BLaER1 (cell line): ENCODE measurements around the gene ZNF320.
"Not testable (repeated sequence)": the region's sequence is repeated elsewhere in the genome, so short reads cannot be mapped to it uniquely, and the experiment has no call there.

Experiments
- H3K27ac ChIP-seq: shearing (Covaris generic); formaldehyde crosslinking; 2 replicates; pipeline ENCODE4 v1.8.1; 2022
- H3K27me3 ChIP-seq: shearing (Covaris generic); formaldehyde crosslinking; 2 replicates; pipeline ENCODE4 v1.8.1; 2022
- H3K36me3 ChIP-seq: shearing (Covaris generic); formaldehyde crosslinking; 2 replicates; pipeline ENCODE4 v1.8.1; 2022
- H3K4me1 ChIP-seq: shearing (Covaris generic); formaldehyde crosslinking; 2 replicates; pipeline ENCODE4 v1.8.1; 2022
- H3K4me2 ChIP-seq: shearing (Covaris generic); formaldehyde crosslinking; 2 replicates; pipeline ENCODE4 v1.8.1; 2022
- H3K4me3 ChIP-seq: shearing (Covaris generic); formaldehyde crosslinking; 2 replicates; pipeline ENCODE4 v1.8.1; 2022
- H3K9ac ChIP-seq: shearing (Covaris generic); formaldehyde crosslinking; 2 replicates; pipeline ENCODE4 v1.8.1; 2022
- H3K9me3 ChIP-seq: shearing (Covaris generic); formaldehyde crosslinking; 2 replicates; pipeline ENCODE4 v1.8.1; 2022
- H4K20me1 ChIP-seq: shearing (Covaris generic); formaldehyde crosslinking; 2 replicates; pipeline ENCODE4 v1.8.1; 2022
- Cebpa-rat ChIP-seq: shearing (Covaris generic); IDR thresholded peaks from 2 replicates; pipeline ENCODE4 v1.8.1; 2022

The ZNF320 gene

GRCh38 chr19:52897138-52897935, at the start of gene ZNF320:
Gene ZNF320 (minus strand): TSS chr19:52897635. CDS start chr19:52890255, 7,380 bp downstream.
- Histone ChIP-seq H3K27ac (peak within 1 kb of the TSS; percentile 90), H3K9ac (peak within 1 kb of the TSS; percentile 89), H3K4me2 (peak within 1 kb of the TSS; percentile 90), H3K9me3 (no peaks in the 10 kb centered on the region), H3K4me3 (peak within 1 kb of the TSS; percentile 93), H3K36me3 (peaks cover 31% of the 10 kb centered on the region), H4K20me1 (no peaks in the 10 kb centered on the region), H3K4me1 (peaks cover 26% of the 10 kb centered on the region), H3K27me3 (no peaks in the 10 kb centered on the region)
- TF ChIP-seq Cebpa-rat: no peak

DNA sequence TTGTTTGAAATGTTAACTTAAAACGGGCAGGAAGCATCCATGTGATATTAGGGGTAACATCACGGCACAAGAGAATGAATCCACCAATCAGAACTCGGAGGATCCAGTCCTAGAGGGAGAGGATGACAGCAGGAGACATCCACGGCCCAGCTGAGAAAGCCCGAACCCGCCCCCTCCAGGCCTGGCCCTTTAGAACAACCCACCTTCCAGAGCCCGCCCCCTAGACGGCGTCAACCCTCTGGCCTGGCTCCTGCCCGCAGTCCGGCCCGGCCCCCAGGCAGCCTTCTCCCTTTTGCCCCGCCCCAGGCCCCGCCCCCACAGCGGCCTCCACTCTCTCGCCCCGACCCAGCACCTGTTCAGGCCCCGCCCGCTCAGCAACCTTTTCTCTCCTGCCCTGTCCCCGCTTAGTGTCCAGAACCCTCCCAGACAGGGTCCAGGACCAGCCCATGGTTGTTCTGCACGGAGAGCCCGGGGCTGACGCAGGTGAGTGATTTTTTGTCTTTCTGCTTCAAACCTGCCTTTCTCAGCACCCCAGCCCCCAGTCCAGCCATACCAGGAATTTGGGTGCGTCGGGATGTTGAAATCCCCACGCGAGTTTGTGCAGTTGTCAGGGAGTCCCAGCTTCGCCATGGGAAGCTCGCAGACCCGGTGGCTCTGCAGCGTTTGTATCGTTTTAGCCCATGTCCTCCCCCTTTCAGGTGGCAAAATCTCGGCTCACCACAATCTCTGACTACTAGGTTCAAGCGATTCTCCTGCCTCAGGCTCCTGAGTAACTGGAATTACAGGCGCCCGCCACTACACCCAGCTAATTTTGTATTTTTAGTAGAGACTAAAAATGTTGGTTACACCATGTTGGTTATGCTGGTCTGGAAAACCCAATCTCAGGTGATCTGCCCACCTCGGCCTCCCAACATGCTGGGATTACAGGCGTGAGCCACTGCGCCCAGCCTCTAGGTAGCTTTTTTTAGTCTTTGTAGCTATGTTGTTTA, 49.2 kb upstream of the ZNF320 start:
- peaks cover 11% of the 10 kb centered on the region for H3K4me1 ChIP-seq
- H3K9me3 ChIP-seq: peaks cover 51% of the 10 kb centered on the region
- H3K9ac ChIP-seq: no peak overlapping the region
- H3K4me2 ChIP-seq: no peak overlapping the region
- no peaks in the 10 kb centered on the region for H4K20me1 ChIP-seq
- no peaks in the 10 kb centered on the region for H3K27me3 ChIP-seq
- no peak overlapping the region for H3K4me3 ChIP-seq
- TF ChIP-seq Cebpa-rat: no peak
- no peak overlapping the region for H3K27ac ChIP-seq
- peaks cover 51% of the 10 kb centered on the region for H3K36me3 ChIP-seq

DNA sequence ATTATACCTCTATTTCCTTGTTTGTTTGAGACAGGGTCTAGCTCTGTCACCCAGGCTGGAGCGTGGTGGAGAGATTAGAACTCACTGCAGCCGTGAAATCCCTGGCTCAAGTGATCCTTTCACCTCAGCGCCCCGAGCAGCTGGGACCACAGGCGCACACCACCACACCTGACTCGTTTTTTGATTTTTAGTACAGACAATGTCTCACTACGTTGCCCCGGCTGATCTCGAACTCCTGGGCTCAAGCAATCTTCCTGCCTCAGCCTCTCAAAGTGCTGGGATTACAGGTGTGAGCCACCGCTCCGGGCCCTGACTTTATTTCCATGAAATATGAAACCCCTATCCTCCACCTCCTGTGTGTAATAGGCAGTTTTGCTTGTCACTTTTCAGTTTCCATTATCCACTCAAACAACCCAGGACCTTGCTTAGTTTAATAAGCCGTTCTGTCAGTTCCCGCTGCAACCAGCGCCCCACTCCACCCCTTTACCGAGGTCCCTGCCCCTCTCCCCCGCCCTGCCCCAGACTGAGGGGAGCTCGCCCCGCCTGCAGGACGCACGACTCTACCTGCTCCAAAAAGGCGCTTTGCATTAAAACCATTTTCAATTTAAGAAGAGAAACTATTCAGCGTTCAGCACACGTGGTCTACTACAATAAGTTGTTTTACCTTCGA, 48.4 kb upstream of the ZNF320 start:
- H3K27me3 ChIP-seq: no peaks in the 10 kb centered on the region
- peaks cover 42% of the 10 kb centered on the region for H3K36me3 ChIP-seq
- no peak overlapping the region for H3K4me3 ChIP-seq
- peaks cover 43% of the 10 kb centered on the region for H3K9me3 ChIP-seq
- peaks cover 19% of the 10 kb centered on the region for H3K4me1 ChIP-seq
- H3K27ac ChIP-seq: no peak overlapping the region
- H3K4me2 ChIP-seq: no peak overlapping the region
- no peak for TF ChIP-seq Cebpa-rat
- H4K20me1 ChIP-seq: no peaks in the 10 kb centered on the region
- no peak overlapping the region for H3K9ac ChIP-seq

DNA sequence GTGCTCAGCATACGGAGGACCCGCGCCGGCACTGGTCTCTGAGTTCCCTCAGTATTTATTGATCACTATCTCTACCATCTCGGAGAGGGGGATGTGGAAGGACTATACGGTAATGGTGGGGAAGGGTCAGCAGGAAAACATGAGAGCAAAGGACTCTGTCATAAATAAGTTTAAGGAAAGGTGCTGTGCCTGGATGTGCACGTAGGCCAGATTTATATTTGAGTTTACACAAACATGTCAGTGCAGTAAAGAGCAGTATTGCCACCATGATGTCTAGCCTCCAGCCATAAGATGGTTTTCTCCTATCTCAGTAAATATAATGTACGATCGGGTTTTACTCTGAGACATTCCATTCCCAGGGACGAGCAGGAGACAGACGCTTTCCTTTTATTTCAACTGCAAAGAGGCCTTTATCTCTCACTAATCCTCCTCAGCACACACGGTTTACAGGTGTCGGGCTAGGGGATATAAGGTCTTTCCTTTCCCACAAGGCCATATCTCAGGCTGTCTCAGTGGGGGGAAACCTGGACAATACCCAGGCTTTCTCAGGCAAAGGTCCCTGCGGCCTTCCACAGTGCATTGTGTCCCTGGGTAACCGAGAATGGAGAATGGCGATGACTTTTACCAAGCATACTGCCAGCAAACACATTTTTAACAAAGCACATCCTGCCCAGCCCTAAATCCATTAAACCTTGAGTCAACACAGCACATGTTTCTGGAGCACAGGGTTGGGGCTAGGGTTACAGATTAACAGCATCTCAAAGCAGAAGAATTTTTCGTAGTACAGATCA, 47.5 kb upstream of the ZNF320 start:
- not testable (repeated sequence) for H3K4me3 ChIP-seq, H3K9ac ChIP-seq, H3K4me2 ChIP-seq, H3K27me3 ChIP-seq, H4K20me1 ChIP-seq, H3K27ac ChIP-seq
- H3K4me1 ChIP-seq: peaks cover 25% of the 10 kb centered on the region
- H3K9me3 ChIP-seq: peaks cover 34% of the 10 kb centered on the region
- peaks cover 34% of the 10 kb centered on the region for H3K36me3 ChIP-seq

- Histone ChIP-seq H4K20me1 (no peaks in the 10 kb centered on the region), H3K27ac (no peak overlapping the region), H3K36me3 (peaks cover 25% of the 10 kb centered on the region), H3K4me1 (peaks cover 25% of the 10 kb centered on the region), H3K9ac (no peak overlapping the region), H3K4me3 (no peak overlapping the region), H3K27me3 (no peaks in the 10 kb centered on the region), H3K4me2 (peak overlapping the region; percentile 92; the same call in 1 of the 2 replicates), H3K9me3 (peaks cover 26% of the 10 kb centered on the region)
- no peak for TF ChIP-seq Cebpa-rat
These were observed 46.6 kb upstream of the ZNF320 start for GRCh38 chr19:52943884-52944643.

GRCh38 chr19:52943134-52943883, 45.9 kb upstream of the ZNF320 start:
- peaks cover 18% of the 10 kb centered on the region for H3K36me3 ChIP-seq
- H3K4me2 ChIP-seq: peak overlapping the region; percentile 92
- TF ChIP-seq Cebpa-rat: no peak
- peak overlapping the region; percentile 71 for H3K27ac ChIP-seq
- H3K9me3 ChIP-seq: peaks cover 18% of the 10 kb centered on the region
- H3K9ac ChIP-seq: peak overlapping the region; percentile 92
- peak overlapping the region; percentile 84 for H3K4me3 ChIP-seq
- H4K20me1 ChIP-seq: no peaks in the 10 kb centered on the region
- H3K4me1 ChIP-seq: peaks cover 25% of the 10 kb centered on the region
- no peaks in the 10 kb centered on the region for H3K27me3 ChIP-seq

GRCh38 chr19:52942386-52943133, 45.1 kb upstream of the ZNF320 start:
- no peak for TF ChIP-seq Cebpa-rat
- Histone ChIP-seq H3K9me3 (peaks cover 11% of the 10 kb centered on the region), H3K4me2 (peak overlapping the region; percentile 92), H3K27ac (peak overlapping the region; percentile 90), H3K9ac (peak overlapping the region; percentile 92), H3K4me3 (peak overlapping the region; percentile 84), H3K36me3 (peaks cover 16% of the 10 kb centered on the region), H3K4me1 (peaks cover 25% of the 10 kb centered on the region), H4K20me1 (no peaks in the 10 kb centered on the region), H3K27me3 (no peaks in the 10 kb centered on the region)
